ENCODE measurements around the gene TRIP4. TPM values are rescaled to one million over a fixed set of nuclear protein-coding genes. Genes with fewer than 3 reads are reported as not detected.

TRIP4 gene
- total RNA-seq, 1 donor from 2014 or later, result 13.5 TPM

DNA sequence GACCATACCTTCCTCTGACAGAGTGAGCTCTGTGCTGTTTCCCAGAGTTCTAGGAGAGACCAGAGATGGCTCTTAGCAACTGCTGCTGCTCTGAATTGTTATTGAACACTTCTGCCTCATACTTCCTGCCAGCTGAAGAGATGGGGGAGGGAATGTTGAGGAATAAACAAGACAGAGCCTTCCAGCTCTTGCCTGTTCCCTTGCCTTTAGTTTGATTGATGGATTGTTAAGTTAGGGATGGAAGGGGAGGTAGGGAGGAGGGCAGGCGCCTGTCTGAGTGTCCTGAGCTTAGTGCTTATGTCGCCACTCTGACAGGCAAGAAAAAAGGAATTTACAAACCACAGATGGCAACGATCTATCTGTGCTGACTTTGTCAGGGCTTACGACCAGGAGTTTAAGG lies 115.6 kb downstream of the TRIP4 start:
- H3K27ac ChIP-seq (replicated peaks), result peak overlapping the region; percentile 36
- H3K27me3 ChIP-seq (ENCODE audit: low read depth), result no peaks in the 10 kb centered on the region
- TF ChIP-seq, protein P1, sequence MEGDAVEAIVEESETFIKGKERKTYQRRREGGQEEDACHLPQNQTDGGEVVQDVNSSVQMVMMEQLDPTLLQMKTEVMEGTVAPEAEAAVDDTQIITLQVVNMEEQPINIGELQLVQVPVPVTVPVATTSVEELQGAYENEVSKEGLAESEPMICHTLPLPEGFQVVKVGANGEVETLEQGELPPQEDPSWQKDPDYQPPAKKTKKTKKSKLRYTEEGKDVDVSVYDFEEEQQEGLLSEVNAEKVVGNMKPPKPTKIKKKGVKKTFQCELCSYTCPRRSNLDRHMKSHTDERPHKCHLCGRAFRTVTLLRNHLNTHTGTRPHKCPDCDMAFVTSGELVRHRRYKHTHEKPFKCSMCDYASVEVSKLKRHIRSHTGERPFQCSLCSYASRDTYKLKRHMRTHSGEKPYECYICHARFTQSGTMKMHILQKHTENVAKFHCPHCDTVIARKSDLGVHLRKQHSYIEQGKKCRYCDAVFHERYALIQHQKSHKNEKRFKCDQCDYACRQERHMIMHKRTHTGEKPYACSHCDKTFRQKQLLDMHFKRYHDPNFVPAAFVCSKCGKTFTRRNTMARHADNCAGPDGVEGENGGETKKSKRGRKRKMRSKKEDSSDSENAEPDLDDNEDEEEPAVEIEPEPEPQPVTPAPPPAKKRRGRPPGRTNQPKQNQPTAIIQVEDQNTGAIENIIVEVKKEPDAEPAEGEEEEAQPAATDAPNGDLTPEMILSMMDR (IDR thresholded peaks at IDR 0.05; ENCODE audit: borderline replicate concordance), result no peak
- no peak overlapping the region for H3K4me3 ChIP-seq
- peaks cover 67% of the 10 kb centered on the region for H3K4me1 ChIP-seq
- H3K36me3 ChIP-seq, result peaks cover 22% of the 10 kb centered on the region
- no peaks in the 10 kb centered on the region for H3K9me3 ChIP-seq (replicated peaks)
- intact Hi-C loops (cut with micrococcal nuclease), result no loop called here
- no peak for DNase-seq

DNA sequence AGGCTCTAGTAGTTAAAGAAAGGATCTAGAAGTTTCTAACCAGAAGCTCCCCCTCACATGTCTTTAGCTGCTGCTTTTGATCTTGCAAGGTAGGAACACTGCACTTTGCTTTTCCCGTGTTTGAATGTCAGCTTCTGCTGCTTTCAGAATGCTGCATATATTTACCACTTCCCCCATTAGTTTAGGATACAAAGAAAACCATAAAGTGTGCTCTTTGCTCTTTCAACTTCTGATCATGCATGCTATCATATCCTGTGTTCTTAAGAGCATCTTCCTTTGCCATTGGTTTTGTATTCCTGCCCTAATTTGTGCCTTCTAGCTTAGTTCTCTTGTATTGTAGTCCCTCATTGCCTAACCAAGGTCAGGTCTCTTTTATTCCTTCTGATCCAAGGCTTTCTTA lies 116.0 kb downstream of the TRIP4 start:
- Histone ChIP-seq H3K4me3 (no peak overlapping the region), H3K9me3 (replicated peaks) (no peaks in the 10 kb centered on the region), H3K27me3 (ENCODE audit: low read depth) (no peaks in the 10 kb centered on the region), H3K27ac (replicated peaks) (peak overlapping the region; percentile 36), H3K36me3 (peaks cover 22% of the 10 kb centered on the region), H3K4me1 (peaks cover 69% of the 10 kb centered on the region)
- intact Hi-C loops (cut with micrococcal nuclease), result no loop called here
- no peak for DNase-seq
- TF ChIP-seq, protein P1 (IDR thresholded peaks at IDR 0.05; ENCODE audit: borderline replicate concordance), result no peak

Other genes starting within 250 kb of the TRIP4 start
- 2.0 TPM for gene SNX22, start 236.1 kb upstream of the TRIP4 start, total RNA-seq
- gene PPIB, start 224.8 kb upstream of the TRIP4 start, total RNA-seq, result 102 TPM
- gene CSNK1G1, start 31.7 kb upstream of the TRIP4 start, total RNA-seq, result 6.3 TPM
- 0.58 TPM for gene PCLAF, start 6.4 kb upstream of the TRIP4 start, total RNA-seq
- 14.7 TPM for gene ZNF609, start 72.7 kb downstream of the TRIP4 start, total RNA-seq